Cardiac muscle cell (in vitro differentiated cells and primary cell): ENCODE measurements around the gene PPP1R12B. TPM values are rescaled to one million over a fixed set of nuclear protein-coding genes. Genes with fewer than 3 reads are reported as not detected.

Experiments used
- DNase-seq, 2 donors: peaks; one replicate each; pipeline versions ENCODE4 v3.0.0 to v3.0.0-alpha.2; 2010 to 2017; ENCODE audit warnings: low read depth in 1 of 2, low spot score in 1 of 2
- H3K27ac ChIP-seq: fragments of 200-600 bp; sonication (generic); 2 replicates; pipeline ENCODE4 v1.5.1; 2016
- H3K27me3 ChIP-seq: fragments of 200-600 bp; sonication (generic); 2 replicates; pipeline ENCODE4 v1.6.0; 2016; ENCODE audit warnings: control low read depth
- H3K36me3 ChIP-seq: fragments of 200-600 bp; sonication (generic); 2 replicates; pipeline ENCODE4 v1.5.1; 2016; ENCODE audit warnings: control low read depth
- H3K4me1 ChIP-seq: fragments of 200-600 bp; sonication (generic); 2 replicates; pipeline ENCODE4 v1.8.1; 2017; ENCODE audit warnings: low read depth, mild to moderate bottlenecking, mixed run types
- H3K4me3 ChIP-seq: fragments of 200-600 bp; sonication (generic); 2 replicates; pipeline ENCODE4 v1.5.1; 2016; ENCODE audit warnings: mild to moderate bottlenecking
- H3K9me3 ChIP-seq: fragments of 200-600 bp; sonication (generic); 2 replicates; pipeline ENCODE4 v1.5.1; 2017; ENCODE audit warnings: low read depth, mild to moderate bottlenecking, control low read depth
- polyA plus RNA-seq: library from polyadenylated mRNA; unstranded; fragments of >200 nt; fragmentation: Nextera tagmentation; extraction: Ambion mirVana; gene quantifications from 2 replicates; pipeline ENCODE4 v1.2.1, GENCODE V29; 2016
- total RNA-seq: library from RNA; depleted of rRNA; stranded (reverse); fragments of >200 nt; gene quantifications from 2 replicates; pipeline ENCODE4 v1.2.3, GENCODE V29; 2016
- TF ChIP-seq, protein P1 (sequence below): IDR thresholded peaks from 2 replicates; pipeline ENCODE4 v1.5.1; 2012; ENCODE audit warnings: low read depth, mild to moderate bottlenecking, low read length

PPP1R12B gene
- total and polyA plus RNA-seq, 2 experiments from 2014 or later: 109 to 340 TPM

GRCh38 chr1:202585590-202585933 lies 237.1 kb downstream of the PPP1R12B start:
- Histone ChIP-seq H3K9me3 (no peaks in the 10 kb centered on the region), H3K27me3 (no peaks in the 10 kb centered on the region), H3K27ac (peak overlapping the region; percentile 56), H3K4me1 (peaks cover 5% of the 10 kb centered on the region), H3K36me3 (peaks cover 29% of the 10 kb centered on the region), H3K4me3 (no peak overlapping the region)
- no peak for DNase-seq
- TF ChIP-seq, protein P1, sequence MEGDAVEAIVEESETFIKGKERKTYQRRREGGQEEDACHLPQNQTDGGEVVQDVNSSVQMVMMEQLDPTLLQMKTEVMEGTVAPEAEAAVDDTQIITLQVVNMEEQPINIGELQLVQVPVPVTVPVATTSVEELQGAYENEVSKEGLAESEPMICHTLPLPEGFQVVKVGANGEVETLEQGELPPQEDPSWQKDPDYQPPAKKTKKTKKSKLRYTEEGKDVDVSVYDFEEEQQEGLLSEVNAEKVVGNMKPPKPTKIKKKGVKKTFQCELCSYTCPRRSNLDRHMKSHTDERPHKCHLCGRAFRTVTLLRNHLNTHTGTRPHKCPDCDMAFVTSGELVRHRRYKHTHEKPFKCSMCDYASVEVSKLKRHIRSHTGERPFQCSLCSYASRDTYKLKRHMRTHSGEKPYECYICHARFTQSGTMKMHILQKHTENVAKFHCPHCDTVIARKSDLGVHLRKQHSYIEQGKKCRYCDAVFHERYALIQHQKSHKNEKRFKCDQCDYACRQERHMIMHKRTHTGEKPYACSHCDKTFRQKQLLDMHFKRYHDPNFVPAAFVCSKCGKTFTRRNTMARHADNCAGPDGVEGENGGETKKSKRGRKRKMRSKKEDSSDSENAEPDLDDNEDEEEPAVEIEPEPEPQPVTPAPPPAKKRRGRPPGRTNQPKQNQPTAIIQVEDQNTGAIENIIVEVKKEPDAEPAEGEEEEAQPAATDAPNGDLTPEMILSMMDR: no peak

DNA sequence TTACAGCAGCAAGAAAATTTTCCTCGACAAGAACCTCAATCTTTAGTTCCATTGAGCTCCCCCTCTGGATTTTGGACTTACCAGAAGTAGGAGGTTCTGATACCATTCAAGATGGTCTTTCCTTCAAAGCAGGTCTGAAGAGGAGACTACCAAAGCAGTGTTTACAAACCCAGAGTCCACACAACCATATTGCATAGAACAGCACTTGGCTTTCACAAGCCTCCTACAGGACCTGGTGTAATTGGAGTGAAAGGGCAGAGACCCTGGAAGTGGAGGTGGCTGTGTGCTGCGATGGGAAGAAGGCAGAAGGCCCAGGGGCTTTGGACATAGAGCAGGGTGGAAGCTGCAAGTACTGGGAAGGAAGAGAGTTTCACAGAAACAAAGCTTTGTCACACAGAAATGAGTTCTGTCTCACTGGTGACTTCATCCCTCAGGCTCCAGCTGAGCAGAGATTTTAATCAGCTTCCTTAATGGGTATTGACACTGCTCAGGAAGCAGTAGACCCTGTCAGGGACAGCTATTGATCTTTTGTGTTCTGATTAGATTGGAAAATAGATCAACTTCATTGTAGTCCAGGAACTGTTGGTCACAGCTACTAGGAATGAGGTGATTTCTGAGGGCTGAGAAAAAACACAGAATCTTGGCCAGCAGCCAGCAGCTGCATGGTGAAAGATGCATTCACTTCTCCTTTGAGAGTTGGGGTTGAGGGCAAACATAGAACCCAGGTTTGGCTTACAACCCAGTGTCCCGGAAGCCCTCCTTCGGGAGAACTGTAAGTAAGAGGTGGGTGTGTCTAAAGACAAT lies 237.7 kb downstream of the PPP1R12B start:
- TF ChIP-seq, protein P1: no peak
- Histone ChIP-seq H3K27me3 (no peaks in the 10 kb centered on the region), H3K36me3 (peaks cover 22% of the 10 kb centered on the region), H3K4me1 (peaks cover 3% of the 10 kb centered on the region), H3K27ac (peak overlapping the region; percentile 56), H3K4me3 (no peak overlapping the region), H3K9me3 (no peaks in the 10 kb centered on the region)
- peak in 1 of 2 donors; percentile 73 for DNase-seq

DNA sequence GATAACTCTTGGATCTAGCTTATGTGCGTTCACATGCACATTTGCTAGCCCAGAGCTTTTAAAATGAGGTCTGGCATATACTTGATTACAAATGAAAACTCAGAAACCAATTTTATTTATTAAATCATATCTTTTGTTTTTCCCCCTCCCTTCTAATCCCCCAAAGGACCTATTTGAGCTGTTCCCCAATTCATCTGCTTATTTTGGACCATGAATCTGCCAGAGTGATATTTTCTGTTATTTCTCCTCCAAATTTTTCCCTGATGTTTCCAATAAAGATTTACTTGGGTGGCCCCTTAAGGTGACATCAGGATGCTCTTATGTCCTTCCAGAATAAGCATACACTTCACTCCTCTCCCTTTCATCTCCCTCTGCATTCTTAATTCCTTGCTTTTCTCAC lies 238.4 kb downstream of the PPP1R12B start:
- H3K27me3 ChIP-seq: no peaks in the 10 kb centered on the region
- no peak for DNase-seq
- H3K4me3 ChIP-seq: no peak overlapping the region
- peaks cover 20% of the 10 kb centered on the region for H3K36me3 ChIP-seq
- TF ChIP-seq, protein P1: no peak
- peak overlapping the region; percentile 56 for H3K27ac ChIP-seq
- no peaks in the 10 kb centered on the region for H3K4me1 ChIP-seq
- no peaks in the 10 kb centered on the region for H3K9me3 ChIP-seq

GRCh38 chr1:202587859-202588485 lies 239.5 kb downstream of the PPP1R12B start:
- Histone ChIP-seq H3K27me3 (no peaks in the 10 kb centered on the region), H3K9me3 (no peaks in the 10 kb centered on the region), H3K36me3 (peaks cover 21% of the 10 kb centered on the region), H3K27ac (peak overlapping the region; percentile 78), H3K4me3 (no peak overlapping the region), H3K4me1 (no peaks in the 10 kb centered on the region)
- DNase-seq: no peak
- TF ChIP-seq, protein P1: no peak

DNA sequence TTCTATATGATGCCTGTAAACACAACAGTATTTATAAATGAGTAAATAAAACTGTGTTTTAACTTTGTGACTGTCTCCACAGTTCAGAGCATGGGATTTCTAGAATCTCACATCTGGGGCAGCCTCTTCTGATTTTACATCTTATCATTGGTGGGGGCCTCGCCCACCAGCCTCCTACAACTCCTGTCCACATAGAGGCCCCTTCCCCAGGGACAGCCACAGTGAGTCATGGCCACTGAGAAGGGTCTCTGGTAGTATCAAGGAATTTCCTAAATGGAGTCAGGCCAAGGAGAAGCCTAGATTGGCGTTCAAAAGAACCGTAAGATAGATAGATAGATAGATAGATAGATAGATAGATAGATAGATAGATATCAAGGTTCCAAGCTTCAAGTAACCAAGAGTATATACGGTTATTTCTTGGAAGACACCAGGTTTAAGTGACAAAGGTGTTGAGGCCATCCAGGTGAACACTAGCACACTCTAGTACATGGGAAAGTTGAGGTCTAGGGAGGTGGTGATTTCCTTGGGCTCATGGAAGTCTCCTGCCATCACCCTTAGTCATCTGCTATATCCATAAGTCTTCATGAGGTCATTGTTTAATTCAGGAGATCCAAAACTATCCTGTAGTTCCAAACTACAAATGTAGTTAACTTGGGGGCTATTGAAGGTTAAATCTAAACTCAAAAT lies 240.1 kb downstream of the PPP1R12B start:
- peak in 1 of 2 donors; percentile 13 for DNase-seq
- no peaks in the 10 kb centered on the region for H3K4me1 ChIP-seq
- no peaks in the 10 kb centered on the region for H3K27me3 ChIP-seq
- TF ChIP-seq, protein P1: no peak
- no peaks in the 10 kb centered on the region for H3K9me3 ChIP-seq
- H3K27ac ChIP-seq: peak overlapping the region; percentile 78
- H3K36me3 ChIP-seq: peaks cover 16% of the 10 kb centered on the region
- H3K4me3 ChIP-seq: no peak overlapping the region
